Kidney (tissue), 14 donors: ENCODE results near the gene RAPH1. TPM values are rescaled to one million over a fixed set of nuclear protein-coding genes. Genes with fewer than 3 reads are reported as not detected.

Experiments
- DNase-seq, 5 donors: peaks; one replicate each; pipeline ENCODE4 v3.0.0-alpha.2; 2013 to 2020
- FAIRE-seq: peaks from 2 replicates; lab custom pipeline; 2012; peaks lifted over from hg19 to GRCh38; lab: Jason Lieb, UNC
- H3K27ac ChIP-seq, 2 donors: one replicate each; pipeline ENCODE4 v1.7.0; 2013; ENCODE audit warnings: low read depth in 2 of 2, low read length in 2 of 2, inconsistent platforms in 1 of 2
- H3K27me3 ChIP-seq: one replicate; pipeline ENCODE4 v1.7.1; 2013; ENCODE audit warnings: low read length, inconsistent platforms; ENCODE audit not compliant: control insufficient read depth, insufficient read depth
- H3K36me3 ChIP-seq, 3 donors: one replicate each; pipeline versions ENCODE4 v1.7.0 to v1.7.1; 2013; ENCODE audit warnings: low read length in 3 of 3, control low read depth in 1 of 3, inconsistent platforms in 1 of 3; ENCODE audit not compliant: insufficient read depth in 3 of 3, control insufficient read depth in 2 of 3
- H3K4me1 ChIP-seq, 3 donors: one replicate each; pipeline versions ENCODE4 v1.7.0 to v1.7.1; 2013; ENCODE audit warnings: low read length in 3 of 3, inconsistent platforms in 1 of 3, low read depth in 1 of 3; ENCODE audit not compliant: control insufficient read depth in 2 of 3, insufficient read depth in 2 of 3
- H3K4me3 ChIP-seq, 3 donors: one replicate each; pipeline versions ENCODE4 v1.7.0 to v1.8.1; 2013; ENCODE audit warnings: low read length in 3 of 3, control low read depth in 1 of 3, inconsistent platforms in 1 of 3
- H3K9ac ChIP-seq, 3 donors: one replicate each; pipeline versions ENCODE4 v1.7.0 to v1.7.1; 2013; ENCODE audit warnings: low read length in 3 of 3, control low read depth in 1 of 3, inconsistent platforms in 1 of 3
- H3K9me3 ChIP-seq, 3 donors: one replicate each; pipeline versions ENCODE4 v1.7.0 to v1.7.1; 2013; ENCODE audit warnings: low read length in 3 of 3, control low read depth in 1 of 3, inconsistent platforms in 1 of 3; ENCODE audit not compliant: control insufficient read depth in 2 of 3, insufficient read depth in 1 of 3
- CTCF ChIP-seq: IDR thresholded peaks from 3 replicates; pipeline ENCODE4 v1.5.1; 2012; ENCODE audit warnings: mild to moderate bottlenecking, moderate library complexity, borderline replicate concordance; ENCODE audit not compliant: insufficient read depth; ENCODE audit errors: extremely low read depth
- intact Hi-C: fragments of 100-400 bp; cut with DNase I; formaldehyde crosslinking; loops from one replicate; pipeline ENCODE4 v1.11.1; 2022
- polyA plus RNA-seq: library from polyadenylated mRNA; stranded (reverse); fragments of 350-450 nt; fragmentation: Illumina TruSeq; extraction: RNeasy Lipid Tissue Mini Kit (QIAGEN cat#74804); gene quantifications from one replicate; pipeline ENCODE4 v1.2.3, GENCODE V29; 2014; ENCODE audit warnings: low read depth, low replicate concordance; ENCODE audit not compliant: insufficient read depth
- total RNA-seq: library from RNA; stranded (reverse); fragmentation: NEBNext Ultra II Directional; extraction: Animal tissue kit (Norgen Biotek cat#: 25700); gene quantifications from one replicate; pipeline ENCODE4 v1.2.1, GENCODE V29; 2021
- donor health status: control.
- donor health status: control.
- donor health status: control.
- donor health status: control.
- donor health status: control.
- donor health status: DM: yes; HTN: yes; CAD: no.
- donor health status: Normal renal cell carcinoma (clear cell type).

The RAPH1 gene
- total and polyA plus RNA-seq, 2 donors from 2014 or later, result 3.5 to 90.7 TPM

- Histone ChIP-seq H3K36me3 (no peaks in the 10 kb centered on the region), H3K9ac (no peak overlapping the region), H3K27ac (no peak overlapping the region), H3K4me1 (peaks cover 3 to 18% (median 16%) of the 10 kb centered on the region in 3 donors), H3K9me3 (no peaks in the 10 kb centered on the region), H3K4me3 (no peak overlapping the region), H3K27me3 (no peaks in the 10 kb centered on the region)
- DNase-seq (no peak), FAIRE-seq (no peak)
- no peak for TF ChIP-seq CTCF
- intact Hi-C loops, result no loop called here
These were observed 48.1 kb upstream of the RAPH1 start for GRCh38 chr2:203583084-203583695.

GRCh38 chr2:203582468-203582867, 47.4 kb upstream of the RAPH1 start:
- H3K4me1 ChIP-seq, result peaks cover 3 to 18% (median 16%) of the 10 kb centered on the region in 3 donors
- H3K36me3 ChIP-seq, result no peaks in the 10 kb centered on the region
- FAIRE-seq (no peak), DNase-seq (peak in 1 of 5 donors; percentile 48)
- H3K27ac ChIP-seq, result no peak overlapping the region
- H3K27me3 ChIP-seq, result no peaks in the 10 kb centered on the region
- TF ChIP-seq CTCF, result no peak
- H3K4me3 ChIP-seq, result no peak overlapping the region
- no peaks in the 10 kb centered on the region for H3K9me3 ChIP-seq
- intact Hi-C loops, result no loop called here
- no peak overlapping the region for H3K9ac ChIP-seq

- Histone ChIP-seq H3K36me3 (no peaks in the 10 kb centered on the region), H3K4me3 (no peak overlapping the region), H3K9me3 (no peaks in the 10 kb centered on the region), H3K4me1 (peaks cover 3 to 18% (median 16%) of the 10 kb centered on the region in 3 donors), H3K27ac (peak overlapping the region in 1 of 2 donors; percentile 55), H3K9ac (no peak overlapping the region), H3K27me3 (no peaks in the 10 kb centered on the region)
- TF ChIP-seq CTCF, result no peak
- DNase-seq (peak in 2 of 5 donors; percentile 14 to 22), FAIRE-seq (no peak)
- intact Hi-C loops, result no loop called here
These were observed 45.7 kb upstream of the RAPH1 start for GRCh38 chr2:203580844-203581243.

- TF ChIP-seq CTCF, result no peak
- no peak for FAIRE-seq
These were observed 44.6 kb upstream of the RAPH1 start for GRCh38 chr2:203579730-203580129.

More at GRCh38 chr2:203579730-203580129, 44.6 kb upstream of the RAPH1 start:
- DNase-seq, result peak in 2 of 5 donors; percentile 32 to 44
- Histone ChIP-seq H3K9me3 (no peaks in the 10 kb centered on the region), H3K36me3 (no peaks in the 10 kb centered on the region), H3K9ac (no peak overlapping the region), H3K4me3 (no peak overlapping the region), H3K27ac (peak overlapping the region; percentile 48 to 74), H3K27me3 (no peaks in the 10 kb centered on the region), H3K4me1 (peaks cover 3 to 18% (median 16%) of the 10 kb centered on the region in 3 donors)
- intact Hi-C loops, result no loop called here
